Mammary epithelial cell (primary cell): ENCODE data around the gene HES4.

Experiments
- EZH2 ChIP-seq: IDR thresholded peaks from 2 replicates; pipeline ENCODE4 v1.6.1; 2012; ENCODE audit warnings: low read length, inconsistent platforms, borderline replicate concordance
- TF ChIP-seq, protein P1 (sequence below), 2 donors: IDR thresholded peaks in 1 of 2; conservative IDR thresholded peaks in 1 of 2; 2 replicates each; pipeline ENCODE4 v1.5.1; 2011 to 2012; ENCODE audit warnings: inconsistent platforms in 2 of 2, low read length in 2 of 2, mild to moderate bottlenecking in 2 of 2, control low read depth in 1 of 2, low read depth in 1 of 2; ENCODE audit not compliant: insufficient read depth in 1 of 2; ENCODE audit errors: extremely low read depth in 1 of 2

- TF ChIP-seq EZH2, result no peak
- TF ChIP-seq, protein P1, sequence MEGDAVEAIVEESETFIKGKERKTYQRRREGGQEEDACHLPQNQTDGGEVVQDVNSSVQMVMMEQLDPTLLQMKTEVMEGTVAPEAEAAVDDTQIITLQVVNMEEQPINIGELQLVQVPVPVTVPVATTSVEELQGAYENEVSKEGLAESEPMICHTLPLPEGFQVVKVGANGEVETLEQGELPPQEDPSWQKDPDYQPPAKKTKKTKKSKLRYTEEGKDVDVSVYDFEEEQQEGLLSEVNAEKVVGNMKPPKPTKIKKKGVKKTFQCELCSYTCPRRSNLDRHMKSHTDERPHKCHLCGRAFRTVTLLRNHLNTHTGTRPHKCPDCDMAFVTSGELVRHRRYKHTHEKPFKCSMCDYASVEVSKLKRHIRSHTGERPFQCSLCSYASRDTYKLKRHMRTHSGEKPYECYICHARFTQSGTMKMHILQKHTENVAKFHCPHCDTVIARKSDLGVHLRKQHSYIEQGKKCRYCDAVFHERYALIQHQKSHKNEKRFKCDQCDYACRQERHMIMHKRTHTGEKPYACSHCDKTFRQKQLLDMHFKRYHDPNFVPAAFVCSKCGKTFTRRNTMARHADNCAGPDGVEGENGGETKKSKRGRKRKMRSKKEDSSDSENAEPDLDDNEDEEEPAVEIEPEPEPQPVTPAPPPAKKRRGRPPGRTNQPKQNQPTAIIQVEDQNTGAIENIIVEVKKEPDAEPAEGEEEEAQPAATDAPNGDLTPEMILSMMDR (conservative IDR thresholded peaks at IDR 0.05 in 1 of 2, IDR thresholded peaks at IDR 0.05 in 1 of 2; ENCODE audit: extremely low read depth in 1 of 2, insufficient read depth in 1 of 2, low read depth in 1 of 2, low read length in 2 of 2), result no peak
These were observed 35.0 kb downstream of the HES4 start for GRCh38 chr1:964691-965525.
